ENCODE measurements around the gene BACH2.
A peak's percentile ranks its signal among the peaks of the same experiment; 100 is the strongest.
"Not testable (repeated sequence)": the region's sequence is repeated elsewhere in the genome, so short reads cannot be mapped to it uniquely, and the experiment has no call there.

BACH2 gene

GRCh38 chr6:90119618-90120017, 177.0 kb downstream of the BACH2 start:
- no peak for DNase-seq

- no peak for DNase-seq
Measured at GRCh38 chr6:90118581-90118980, 178.1 kb downstream of the BACH2 start.

GRCh38 chr6:90118069-90118468, 178.6 kb downstream of the BACH2 start:
- no peak for DNase-seq

- DNase-seq = not testable (repeated sequence)
Measured at GRCh38 chr6:90116126-90116525, 180.5 kb downstream of the BACH2 start.

GRCh38 chr6:90113389-90113788, 183.3 kb downstream of the BACH2 start:
- DNase-seq = no peak

- no peak for DNase-seq
Measured at GRCh38 chr6:90111387-90111786, 185.3 kb downstream of the BACH2 start.

- no peak for DNase-seq
Measured at GRCh38 chr6:90110971-90111370, 185.7 kb downstream of the BACH2 start.

GRCh38 chr6:90109141-90109540, 187.5 kb downstream of the BACH2 start:
- no peak for DNase-seq

GRCh38 chr6:90107771-90108282, 188.8 kb downstream of the BACH2 start:
- DNase-seq = no peak

GRCh38 chr6:90107371-90107770, 189.3 kb downstream of the BACH2 start:
- DNase-seq = no peak

- no peak for DNase-seq
Measured at GRCh38 chr6:90106449-90106848, 190.2 kb downstream of the BACH2 start.

- DNase-seq = no peak
Measured at GRCh38 chr6:90105506-90106170, 191.0 kb downstream of the BACH2 start.

- DNase-seq = no peak
Measured at GRCh38 chr6:90103056-90103800, 193.4 kb downstream of the BACH2 start.

- DNase-seq = no peak
Measured at GRCh38 chr6:90101403-90101802, 195.2 kb downstream of the BACH2 start.

- no peak for DNase-seq
Measured at GRCh38 chr6:90100059-90100665, 196.5 kb downstream of the BACH2 start.

GRCh38 chr6:90098627-90099026, 198.0 kb downstream of the BACH2 start:
- no peak for DNase-seq

GRCh38 chr6:90098001-90098531, 198.6 kb downstream of the BACH2 start:
- DNase-seq = peak; percentile 79

- DNase-seq = no peak
Measured at GRCh38 chr6:90097356-90097755, 199.3 kb downstream of the BACH2 start.

GRCh38 chr6:90096818-90097217, 199.8 kb downstream of the BACH2 start:
- no peak for DNase-seq

GRCh38 chr6:90095788-90096187, 200.9 kb downstream of the BACH2 start:
- no peak for DNase-seq

GRCh38 chr6:90095145-90095544, 201.5 kb downstream of the BACH2 start:
- DNase-seq = no peak

GRCh38 chr6:90093558-90094073, 203.0 kb downstream of the BACH2 start:
- no peak for DNase-seq

- DNase-seq = no peak
Measured at GRCh38 chr6:90090866-90091265, 205.8 kb downstream of the BACH2 start.
